PC-9 (cell line): ENCODE results near the gene ICAM2.

Source experiments
- EZH2 ChIP-seq: fragments of 200-600 bp; sonication (generic); IDR thresholded peaks from 2 replicates; pipeline ENCODE4 v1.8.0; 2017; ENCODE audit warnings: antibody characterized with exemption, low read depth
- TF ChIP-seq, protein P1 (sequence below): fragments of 200-600 bp; sonication (generic); conservative IDR thresholded peaks from 2 replicates; pipeline ENCODE4 v1.6.1; 2017; ENCODE audit warnings: mixed run types, antibody characterized with exemption, mild to moderate bottlenecking, moderate library complexity

DNA sequence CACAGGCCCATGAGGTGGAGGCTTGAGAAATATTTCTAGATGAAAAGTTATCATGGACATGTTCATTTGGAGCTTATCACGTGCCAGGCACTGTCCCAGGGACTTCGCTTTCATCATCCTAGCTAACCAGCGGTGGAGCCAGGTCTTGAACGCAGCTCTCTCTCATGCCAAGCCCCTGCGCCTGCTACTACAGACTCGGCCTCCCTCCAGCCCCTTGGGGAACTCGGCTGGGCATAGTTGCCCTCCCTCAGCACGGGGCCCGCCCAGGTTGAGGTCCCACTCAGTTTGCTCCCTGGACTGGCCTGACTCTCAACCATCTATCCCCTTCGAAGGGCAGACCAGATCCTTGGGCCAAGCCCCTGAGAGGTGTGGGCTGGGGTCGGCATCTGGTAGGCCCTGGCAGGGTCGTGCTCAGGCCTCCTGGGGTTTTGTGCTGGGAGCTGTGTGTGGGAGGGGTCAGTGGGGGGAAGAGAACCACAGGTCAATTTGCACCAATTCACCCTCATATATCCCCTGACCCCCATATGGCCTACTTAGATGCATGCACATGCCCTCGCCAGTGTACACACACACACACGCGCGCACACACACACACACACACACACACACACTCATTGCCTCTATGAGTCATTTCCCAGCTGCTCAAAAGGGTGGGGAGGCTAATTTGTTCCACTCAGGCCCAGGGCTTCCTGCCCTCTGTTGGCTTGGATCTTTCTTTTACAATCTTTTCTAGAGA, 35.6 kb downstream of the ICAM2 start:
- TF ChIP-seq, protein P1, sequence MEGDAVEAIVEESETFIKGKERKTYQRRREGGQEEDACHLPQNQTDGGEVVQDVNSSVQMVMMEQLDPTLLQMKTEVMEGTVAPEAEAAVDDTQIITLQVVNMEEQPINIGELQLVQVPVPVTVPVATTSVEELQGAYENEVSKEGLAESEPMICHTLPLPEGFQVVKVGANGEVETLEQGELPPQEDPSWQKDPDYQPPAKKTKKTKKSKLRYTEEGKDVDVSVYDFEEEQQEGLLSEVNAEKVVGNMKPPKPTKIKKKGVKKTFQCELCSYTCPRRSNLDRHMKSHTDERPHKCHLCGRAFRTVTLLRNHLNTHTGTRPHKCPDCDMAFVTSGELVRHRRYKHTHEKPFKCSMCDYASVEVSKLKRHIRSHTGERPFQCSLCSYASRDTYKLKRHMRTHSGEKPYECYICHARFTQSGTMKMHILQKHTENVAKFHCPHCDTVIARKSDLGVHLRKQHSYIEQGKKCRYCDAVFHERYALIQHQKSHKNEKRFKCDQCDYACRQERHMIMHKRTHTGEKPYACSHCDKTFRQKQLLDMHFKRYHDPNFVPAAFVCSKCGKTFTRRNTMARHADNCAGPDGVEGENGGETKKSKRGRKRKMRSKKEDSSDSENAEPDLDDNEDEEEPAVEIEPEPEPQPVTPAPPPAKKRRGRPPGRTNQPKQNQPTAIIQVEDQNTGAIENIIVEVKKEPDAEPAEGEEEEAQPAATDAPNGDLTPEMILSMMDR, result no peak
- TF ChIP-seq EZH2, result no peak
